ENCODE data around the gene REXO1.

DNA sequence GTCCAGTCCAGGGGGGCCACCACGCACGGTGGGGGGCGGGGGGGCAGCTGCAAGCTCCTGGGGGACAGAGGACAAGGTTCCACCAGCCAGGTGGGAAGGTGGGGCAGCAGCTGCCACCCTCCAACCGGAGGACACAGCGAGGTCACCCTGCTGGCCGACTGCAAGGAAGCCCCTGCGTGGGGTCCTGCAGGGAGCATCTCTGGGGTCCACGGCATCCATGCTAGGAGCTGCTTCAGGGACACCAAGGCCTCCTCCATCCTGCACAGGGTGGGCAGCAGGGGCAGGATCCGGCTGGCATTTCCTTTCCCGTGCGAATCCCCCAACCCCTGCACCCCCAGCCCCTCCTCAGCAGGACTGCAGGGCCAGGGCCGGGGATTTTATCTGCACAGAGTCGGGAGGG is 23.3 kb upstream of the REXO1 start:
- TF ChIP-seq, protein P1, sequence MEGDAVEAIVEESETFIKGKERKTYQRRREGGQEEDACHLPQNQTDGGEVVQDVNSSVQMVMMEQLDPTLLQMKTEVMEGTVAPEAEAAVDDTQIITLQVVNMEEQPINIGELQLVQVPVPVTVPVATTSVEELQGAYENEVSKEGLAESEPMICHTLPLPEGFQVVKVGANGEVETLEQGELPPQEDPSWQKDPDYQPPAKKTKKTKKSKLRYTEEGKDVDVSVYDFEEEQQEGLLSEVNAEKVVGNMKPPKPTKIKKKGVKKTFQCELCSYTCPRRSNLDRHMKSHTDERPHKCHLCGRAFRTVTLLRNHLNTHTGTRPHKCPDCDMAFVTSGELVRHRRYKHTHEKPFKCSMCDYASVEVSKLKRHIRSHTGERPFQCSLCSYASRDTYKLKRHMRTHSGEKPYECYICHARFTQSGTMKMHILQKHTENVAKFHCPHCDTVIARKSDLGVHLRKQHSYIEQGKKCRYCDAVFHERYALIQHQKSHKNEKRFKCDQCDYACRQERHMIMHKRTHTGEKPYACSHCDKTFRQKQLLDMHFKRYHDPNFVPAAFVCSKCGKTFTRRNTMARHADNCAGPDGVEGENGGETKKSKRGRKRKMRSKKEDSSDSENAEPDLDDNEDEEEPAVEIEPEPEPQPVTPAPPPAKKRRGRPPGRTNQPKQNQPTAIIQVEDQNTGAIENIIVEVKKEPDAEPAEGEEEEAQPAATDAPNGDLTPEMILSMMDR (IDR thresholded peaks at IDR 0.05) = no peak
- no peak for TF ChIP-seq POLR2A (IDR thresholded peaks at IDR 0.05)

All from testis (tissue), 2 donors.